ENCODE data around the gene NFYA. TPM values are rescaled to one million over a fixed set of nuclear protein-coding genes. Genes with fewer than 3 reads are reported as not detected.
"Not testable (repeated sequence)": the region's sequence is repeated elsewhere in the genome, so short reads cannot be mapped to it uniquely, and the experiment has no call there.

The NFYA gene
- total RNA-seq, 1 donor from 2014 or later, result 18.8 TPM

DNA sequence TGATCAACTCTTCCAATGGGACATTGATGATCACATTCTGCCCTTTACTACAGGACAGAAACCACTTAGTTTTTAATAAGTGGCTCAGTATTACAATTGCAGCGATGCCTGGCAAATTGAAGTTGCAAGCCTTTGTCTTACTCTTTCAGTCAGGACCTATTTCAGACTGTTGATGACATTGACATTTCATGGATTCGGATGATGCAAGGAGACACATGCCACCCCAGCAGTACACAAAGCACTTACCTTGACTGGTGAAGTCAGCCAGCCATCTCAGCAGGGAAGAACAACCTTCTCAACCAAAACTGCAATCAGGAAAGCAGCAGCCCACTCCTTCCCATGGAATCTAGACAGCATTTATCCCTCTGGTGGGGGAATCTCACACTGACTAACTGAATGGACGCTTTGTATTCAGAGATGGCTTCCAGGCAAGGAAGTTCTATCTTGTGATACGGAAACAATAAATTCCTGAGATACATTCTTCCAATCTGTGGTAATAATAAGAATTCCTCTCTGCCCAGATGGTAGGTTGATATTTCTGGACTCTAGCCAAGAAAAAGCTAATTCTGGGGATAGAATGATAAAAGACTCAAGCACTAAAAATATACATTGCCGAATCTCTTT lies 24.8 kb downstream of the NFYA start:
- Mint-ChIP-seq H3K36me3 (ENCODE audit: low read depth) (peaks cover 47% of the 10 kb centered on the region), H3K27ac (ENCODE audit: unreplicated experiment) (peak overlapping the region; percentile 79), H3K27me3 (ENCODE audit: low read depth) (no peaks in the 10 kb centered on the region), H3K4me3 (ENCODE audit: unreplicated experiment) (peak overlapping the region; percentile 20), H3K9me3 (ENCODE audit: low read depth) (no peaks in the 10 kb centered on the region), H3K4me1 (ENCODE audit: low read depth) (peaks cover 35% of the 10 kb centered on the region)
- no peak for DNase-seq (ENCODE audit: low spot score)
- TF ChIP-seq, protein P1, sequence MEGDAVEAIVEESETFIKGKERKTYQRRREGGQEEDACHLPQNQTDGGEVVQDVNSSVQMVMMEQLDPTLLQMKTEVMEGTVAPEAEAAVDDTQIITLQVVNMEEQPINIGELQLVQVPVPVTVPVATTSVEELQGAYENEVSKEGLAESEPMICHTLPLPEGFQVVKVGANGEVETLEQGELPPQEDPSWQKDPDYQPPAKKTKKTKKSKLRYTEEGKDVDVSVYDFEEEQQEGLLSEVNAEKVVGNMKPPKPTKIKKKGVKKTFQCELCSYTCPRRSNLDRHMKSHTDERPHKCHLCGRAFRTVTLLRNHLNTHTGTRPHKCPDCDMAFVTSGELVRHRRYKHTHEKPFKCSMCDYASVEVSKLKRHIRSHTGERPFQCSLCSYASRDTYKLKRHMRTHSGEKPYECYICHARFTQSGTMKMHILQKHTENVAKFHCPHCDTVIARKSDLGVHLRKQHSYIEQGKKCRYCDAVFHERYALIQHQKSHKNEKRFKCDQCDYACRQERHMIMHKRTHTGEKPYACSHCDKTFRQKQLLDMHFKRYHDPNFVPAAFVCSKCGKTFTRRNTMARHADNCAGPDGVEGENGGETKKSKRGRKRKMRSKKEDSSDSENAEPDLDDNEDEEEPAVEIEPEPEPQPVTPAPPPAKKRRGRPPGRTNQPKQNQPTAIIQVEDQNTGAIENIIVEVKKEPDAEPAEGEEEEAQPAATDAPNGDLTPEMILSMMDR (IDR thresholded peaks at IDR 0.05), result peak; percentile 41

DNA sequence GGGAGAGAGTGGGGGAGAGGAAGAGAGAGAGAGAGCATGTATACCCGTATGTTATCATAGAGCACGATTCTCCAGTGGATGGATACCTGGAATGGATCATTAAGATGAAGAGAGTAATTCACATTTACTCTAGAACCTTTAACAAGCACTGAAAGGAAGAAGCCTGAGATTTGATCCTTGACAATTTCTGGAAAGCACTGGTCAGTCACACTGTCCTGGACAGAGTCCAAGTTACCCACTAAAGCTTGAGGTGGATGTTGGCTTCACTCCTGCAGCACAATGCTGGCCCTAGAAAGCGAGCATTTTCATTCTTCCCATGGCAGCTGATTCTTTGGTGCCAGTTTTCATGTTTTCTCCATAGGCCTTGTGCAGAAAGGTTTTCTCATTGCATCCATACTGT lies 25.6 kb downstream of the NFYA start:
- Mint-ChIP-seq H3K4me1 (ENCODE audit: low read depth) (peaks cover 35% of the 10 kb centered on the region), H3K9me3 (ENCODE audit: low read depth) (no peaks in the 10 kb centered on the region), H3K27me3 (ENCODE audit: low read depth) (no peaks in the 10 kb centered on the region), H3K27ac (ENCODE audit: unreplicated experiment) (peak overlapping the region; percentile 79), H3K36me3 (ENCODE audit: low read depth) (peaks cover 45% of the 10 kb centered on the region), H3K4me3 (ENCODE audit: unreplicated experiment) (no peak overlapping the region)
- TF ChIP-seq, protein P1 (IDR thresholded peaks at IDR 0.05), result no peak
- no peak for DNase-seq (ENCODE audit: low spot score)

DNA sequence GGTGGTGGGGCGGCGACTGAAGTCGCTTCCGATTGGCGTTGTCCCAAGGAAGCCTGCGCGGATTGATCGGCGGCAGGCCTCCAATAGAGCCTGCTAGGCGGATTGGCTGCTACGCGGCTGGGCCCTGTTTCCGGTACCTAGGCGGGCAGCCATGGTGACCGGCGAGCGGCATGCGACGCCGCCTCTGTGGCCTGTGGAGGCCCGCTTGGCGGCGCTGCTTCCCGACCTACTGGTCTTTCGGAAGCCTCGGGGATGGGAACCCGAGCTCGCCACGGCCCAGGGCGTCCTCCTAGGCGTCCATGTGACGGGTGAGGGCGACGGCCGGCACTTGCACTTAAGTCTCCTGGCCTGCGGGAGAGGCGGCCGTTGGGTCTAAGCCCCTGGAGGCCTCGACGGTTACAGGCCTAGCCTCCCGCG lies 28.1 kb downstream of the NFYA start:
- Mint-ChIP-seq H3K9me3 (ENCODE audit: low read depth) (no peaks in the 10 kb centered on the region), H3K4me3 (ENCODE audit: unreplicated experiment) (no peak overlapping the region), H3K36me3 (ENCODE audit: low read depth) (peaks cover 28% of the 10 kb centered on the region), H3K4me1 (ENCODE audit: low read depth) (peaks cover 35% of the 10 kb centered on the region), H3K27me3 (ENCODE audit: low read depth) (no peaks in the 10 kb centered on the region), H3K27ac (ENCODE audit: unreplicated experiment) (no peak overlapping the region)
- DNase-seq (ENCODE audit: low spot score), result no peak
- TF ChIP-seq, protein P1 (IDR thresholded peaks at IDR 0.05), result no peak

DNA sequence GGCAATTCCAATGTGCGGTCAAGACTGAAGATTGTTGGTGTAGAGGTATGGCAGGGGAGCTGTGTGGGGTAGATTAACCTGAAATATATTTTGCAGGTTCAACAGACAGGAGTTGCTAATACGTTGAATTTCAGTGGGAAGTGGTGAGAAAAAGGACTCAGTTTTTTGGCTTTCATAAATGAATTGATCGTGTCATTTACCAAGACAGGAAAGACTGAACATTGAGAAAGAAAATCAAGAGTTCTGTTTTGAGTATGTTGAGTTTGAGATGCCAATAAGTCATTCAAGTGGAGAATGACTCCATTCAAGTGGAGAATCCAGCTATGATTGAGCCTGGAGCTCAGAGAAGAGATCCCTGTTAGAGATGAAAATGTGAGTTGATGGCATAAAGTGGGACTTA lies 31.1 kb downstream of the NFYA start:
- Mint-ChIP-seq H3K4me1 (ENCODE audit: low read depth) (peaks cover 10% of the 10 kb centered on the region), H3K4me3 (ENCODE audit: unreplicated experiment) (no peak overlapping the region), H3K9me3 (ENCODE audit: low read depth) (no peaks in the 10 kb centered on the region), H3K27me3 (ENCODE audit: low read depth) (no peaks in the 10 kb centered on the region), H3K27ac (ENCODE audit: unreplicated experiment) (no peak overlapping the region), H3K36me3 (ENCODE audit: low read depth) (peaks cover 14% of the 10 kb centered on the region)
- TF ChIP-seq, protein P1 (IDR thresholded peaks at IDR 0.05), result no peak
- DNase-seq (ENCODE audit: low spot score), result no peak

DNA sequence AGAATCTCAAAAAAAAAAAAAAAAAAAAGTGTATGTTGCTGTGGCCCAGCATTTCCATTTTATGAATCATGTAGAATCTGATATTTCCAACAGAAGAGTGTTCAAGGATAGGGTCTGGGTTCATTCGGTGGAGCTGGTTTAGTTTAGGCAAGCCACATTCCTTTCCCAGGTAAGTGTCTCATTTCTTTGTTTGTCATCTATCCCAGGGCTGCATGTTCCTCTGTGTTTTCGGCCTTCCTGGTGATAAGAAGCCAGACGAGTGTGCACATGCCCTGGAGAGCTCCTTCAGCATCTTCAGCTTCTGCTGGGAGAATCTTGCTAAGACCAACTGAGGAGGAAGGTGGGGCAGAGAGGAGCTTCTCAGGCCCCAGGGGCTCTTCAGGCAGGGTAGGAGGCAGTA lies 38.2 kb downstream of the NFYA start:
- H3K27ac Mint-ChIP-seq (ENCODE audit: unreplicated experiment), result no peak overlapping the region
- H3K4me3 Mint-ChIP-seq (ENCODE audit: unreplicated experiment), result no peak overlapping the region
- H3K9me3 Mint-ChIP-seq (ENCODE audit: low read depth), result no peaks in the 10 kb centered on the region

DNA sequence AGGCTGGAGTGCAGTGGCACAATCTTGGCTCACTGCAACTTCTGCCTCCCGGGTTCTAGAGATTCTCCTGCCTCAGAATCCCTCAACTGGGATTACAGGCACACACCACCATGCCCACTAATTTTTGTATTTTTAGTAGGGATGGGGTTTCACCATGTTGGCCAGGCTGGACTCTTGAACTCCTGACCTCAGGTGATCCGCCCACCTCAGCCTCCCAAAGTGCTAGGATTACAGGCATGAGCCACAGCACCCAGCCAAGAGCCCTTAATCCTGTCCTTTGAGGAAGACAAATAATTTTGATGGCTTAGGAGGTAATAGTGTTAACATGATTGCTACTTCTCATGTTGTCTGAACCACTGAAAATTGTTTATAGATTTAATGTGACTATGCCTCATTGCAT lies 42.3 kb downstream of the NFYA start:
- H3K9me3 Mint-ChIP-seq (ENCODE audit: low read depth); DNase-seq (ENCODE audit: low spot score); H3K4me1 Mint-ChIP-seq (ENCODE audit: low read depth); H3K27ac Mint-ChIP-seq (ENCODE audit: unreplicated experiment); H3K36me3 Mint-ChIP-seq (ENCODE audit: low read depth); H3K27me3 Mint-ChIP-seq (ENCODE audit: low read depth); H3K4me3 Mint-ChIP-seq (ENCODE audit: unreplicated experiment): not testable (repeated sequence)

More for the DNA sequence above, 38.2 kb downstream of the NFYA start:
- H3K4me1 Mint-ChIP-seq (ENCODE audit: low read depth), result no peaks in the 10 kb centered on the region
- H3K36me3 Mint-ChIP-seq (ENCODE audit: low read depth), result peaks cover 3% of the 10 kb centered on the region
- TF ChIP-seq, protein P1 (IDR thresholded peaks at IDR 0.05), result no peak
- no peak for DNase-seq (ENCODE audit: low spot score)
- H3K27me3 Mint-ChIP-seq (ENCODE audit: low read depth), result no peaks in the 10 kb centered on the region

Data from chondrocyte (in vitro differentiated cells).